HuH-7 (cell line): ENCODE results near the gene ZP2.
"Not testable (repeated sequence)": the region's sequence is repeated elsewhere in the genome, so short reads cannot be mapped to it uniquely, and the experiment has no call there.

Experiments used
- DNase-seq: peaks from one replicate; pipeline ENCODE4 v3.0.0; 2011; ENCODE audit warnings: low spot score

Gene ZP2

GRCh38 chr16:21211486-21211885 lies at the start of gene ZP2:
Gene ZP2, minus strand, starts transcription at chr16:21211574. Its CDS starts 27 bp downstream, at chr16:21211547.
- DNase-seq, result no peak

- DNase-seq, result no peak
These were observed 45.9 kb upstream of the ZP2 start for GRCh38 chr16:21257284-21257683.

- DNase-seq, result no peak
These were observed 45.3 kb upstream of the ZP2 start for GRCh38 chr16:21256636-21257035.

GRCh38 chr16:21253470-21253869 lies 42.1 kb upstream of the ZP2 start:
- DNase-seq, result no peak

- no peak for DNase-seq
These were observed 38.9 kb upstream of the ZP2 start for GRCh38 chr16:21250072-21250923.

- DNase-seq, result not testable (repeated sequence)
These were observed 36.8 kb upstream of the ZP2 start for GRCh38 chr16:21248179-21248578.

GRCh38 chr16:21244518-21245215 lies 33.3 kb upstream of the ZP2 start:
- DNase-seq, result no peak

GRCh38 chr16:21242756-21243155 lies 31.4 kb upstream of the ZP2 start:
- no peak for DNase-seq

GRCh38 chr16:21239646-21240045 lies 28.3 kb upstream of the ZP2 start:
- DNase-seq, result no peak

GRCh38 chr16:21236831-21237230 lies 25.5 kb upstream of the ZP2 start:
- no peak for DNase-seq

- no peak for DNase-seq
These were observed 23.8 kb upstream of the ZP2 start for GRCh38 chr16:21235199-21235585.

GRCh38 chr16:21233521-21234150 lies 22.3 kb upstream of the ZP2 start, which contains the start of gene ANKS4B:
Gene ANKS4B, plus strand, starts transcription at chr16:21233699. Its CDS starts 39 bp downstream, at chr16:21233738.
- peak; percentile 61 for DNase-seq

- DNase-seq, result no peak
These were observed 21.7 kb upstream of the ZP2 start for GRCh38 chr16:21233045-21233520.

- no peak for DNase-seq
These were observed 17.0 kb upstream of the ZP2 start for GRCh38 chr16:21228361-21228872.

- DNase-seq, result no peak
These were observed 16.5 kb upstream of the ZP2 start for GRCh38 chr16:21227866-21228265.

GRCh38 chr16:21226749-21227148 lies 15.4 kb upstream of the ZP2 start:
- DNase-seq, result no peak

- DNase-seq, result no peak
These were observed 13.4 kb upstream of the ZP2 start for GRCh38 chr16:21224800-21225199.

GRCh38 chr16:21223787-21224186 lies 12.4 kb upstream of the ZP2 start:
- DNase-seq, result no peak

GRCh38 chr16:21222495-21223337 lies 11.3 kb upstream of the ZP2 start:
- no peak for DNase-seq

- DNase-seq, result no peak
These were observed 8.2 kb upstream of the ZP2 start for GRCh38 chr16:21219551-21219950.

GRCh38 chr16:21218153-21218552 lies 6.8 kb upstream of the ZP2 start:
- DNase-seq, result no peak

GRCh38 chr16:21217121-21217520 lies 5.7 kb upstream of the ZP2 start:
- no peak for DNase-seq
